Neural crest cell (in vitro differentiated cells): ENCODE results near the gene BGLAP. TPM values are rescaled to one million over a fixed set of nuclear protein-coding genes. Genes with fewer than 3 reads are reported as not detected.
A peak's percentile ranks its signal among the peaks of the same experiment; 100 is the strongest.

Experiments used
- DNase-seq: peaks from one replicate; pipeline ENCODE4 v3.0.0; 2021; ENCODE audit warnings: low read depth, mixed read lengths, low spot score
- H3K27ac Mint-ChIP-seq: one replicate; pipeline ENCODE4 v1.8.0; 2021; ENCODE audit warnings: mild to moderate bottlenecking, mixed read lengths; ENCODE audit not compliant: unreplicated experiment
- H3K27me3 Mint-ChIP-seq: 2 replicates; pipeline ENCODE4 v1.8.0; 2021; ENCODE audit warnings: low read depth, mild to moderate bottlenecking, mixed read lengths
- H3K36me3 Mint-ChIP-seq: 2 replicates; pipeline ENCODE4 v1.8.0; 2021; ENCODE audit warnings: low read depth, mild to moderate bottlenecking, mixed read lengths
- H3K4me1 Mint-ChIP-seq: 2 replicates; pipeline ENCODE4 v1.8.0; 2021; ENCODE audit warnings: mixed read lengths
- H3K4me3 Mint-ChIP-seq: one replicate; pipeline ENCODE4 v1.8.0; 2021; ENCODE audit warnings: mild to moderate bottlenecking, mixed read lengths
- H3K9me3 Mint-ChIP-seq: 2 replicates; pipeline ENCODE4 v1.8.0; 2021; ENCODE audit warnings: mixed read lengths
- total RNA-seq: library from RNA; stranded (reverse); gene quantifications from 2 replicates; pipeline ENCODE4 v1.2.1, GENCODE V29; 2021
- TF ChIP-seq, protein P1 (sequence below): fragments of 200-600 bp; sonication (generic); conservative IDR thresholded peaks from 2 replicates; pipeline ENCODE4 v1.5.0; 2021; ENCODE audit warnings: antibody characterized with exemption, mild to moderate bottlenecking

The BGLAP gene
- total RNA-seq, 1 donor from 2014 or later, result 3.0 TPM

DNA sequence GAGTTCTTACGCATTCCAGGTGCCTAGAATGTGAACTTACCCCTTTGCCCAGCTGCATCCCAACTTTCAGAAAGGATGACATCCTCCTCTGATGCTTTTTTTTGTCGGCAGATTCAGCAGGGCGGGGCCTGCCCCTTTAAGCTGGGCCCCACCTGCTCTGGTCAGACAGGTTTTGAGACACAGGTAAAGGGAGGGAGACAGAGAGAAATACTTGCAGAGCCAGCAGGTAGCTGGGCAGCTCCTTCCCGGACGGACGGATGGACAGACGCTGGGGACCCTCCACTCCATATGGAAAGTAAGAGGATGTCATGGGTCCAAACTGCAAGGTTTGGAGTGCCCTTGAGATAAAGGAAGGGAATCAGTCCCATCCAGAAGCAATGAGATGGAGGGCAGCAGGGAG is 42.1 kb downstream of the BGLAP start, which contains the start of gene TMEM79:
Gene TMEM79 (plus strand): TSS at position 214 of the 400 bp plus-strand sequence. CDS start 902 bp downstream, outside the sequence.
- TF ChIP-seq, protein P1, sequence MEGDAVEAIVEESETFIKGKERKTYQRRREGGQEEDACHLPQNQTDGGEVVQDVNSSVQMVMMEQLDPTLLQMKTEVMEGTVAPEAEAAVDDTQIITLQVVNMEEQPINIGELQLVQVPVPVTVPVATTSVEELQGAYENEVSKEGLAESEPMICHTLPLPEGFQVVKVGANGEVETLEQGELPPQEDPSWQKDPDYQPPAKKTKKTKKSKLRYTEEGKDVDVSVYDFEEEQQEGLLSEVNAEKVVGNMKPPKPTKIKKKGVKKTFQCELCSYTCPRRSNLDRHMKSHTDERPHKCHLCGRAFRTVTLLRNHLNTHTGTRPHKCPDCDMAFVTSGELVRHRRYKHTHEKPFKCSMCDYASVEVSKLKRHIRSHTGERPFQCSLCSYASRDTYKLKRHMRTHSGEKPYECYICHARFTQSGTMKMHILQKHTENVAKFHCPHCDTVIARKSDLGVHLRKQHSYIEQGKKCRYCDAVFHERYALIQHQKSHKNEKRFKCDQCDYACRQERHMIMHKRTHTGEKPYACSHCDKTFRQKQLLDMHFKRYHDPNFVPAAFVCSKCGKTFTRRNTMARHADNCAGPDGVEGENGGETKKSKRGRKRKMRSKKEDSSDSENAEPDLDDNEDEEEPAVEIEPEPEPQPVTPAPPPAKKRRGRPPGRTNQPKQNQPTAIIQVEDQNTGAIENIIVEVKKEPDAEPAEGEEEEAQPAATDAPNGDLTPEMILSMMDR, result no peak
- H3K27me3 Mint-ChIP-seq, result no peaks in the 10 kb centered on the region
- H3K4me1 Mint-ChIP-seq, result peaks cover 32% of the 10 kb centered on the region
- H3K27ac Mint-ChIP-seq, result peak within 1 kb of the TSS; percentile 85
- H3K9me3 Mint-ChIP-seq, result no peaks in the 10 kb centered on the region
- no peaks in the 10 kb centered on the region for H3K36me3 Mint-ChIP-seq
- H3K4me3 Mint-ChIP-seq, result peak within 1 kb of the TSS; percentile 96
- no peak for DNase-seq

DNA sequence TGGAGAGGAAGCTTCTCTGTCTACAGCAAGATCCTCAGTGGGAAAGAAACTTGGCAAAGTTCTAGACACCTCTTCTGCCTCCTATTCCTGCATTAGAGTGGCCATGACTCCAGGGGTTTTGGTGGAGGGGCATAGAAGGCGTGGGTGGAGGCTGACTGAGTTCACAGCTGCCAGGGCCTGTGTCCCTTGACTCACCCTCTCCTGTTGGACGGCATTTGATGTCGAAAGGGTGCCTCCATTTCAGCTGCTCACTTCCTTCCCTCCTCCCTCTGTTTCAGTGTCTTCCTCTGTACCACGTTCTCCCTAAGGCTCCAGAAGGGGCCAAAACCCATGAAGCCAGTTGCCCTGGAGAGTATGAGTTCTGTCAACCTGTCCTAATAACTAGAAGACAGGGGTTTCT is 42.8 kb downstream of the BGLAP start:
- TF ChIP-seq, protein P1, result no peak
- H3K9me3 Mint-ChIP-seq, result no peaks in the 10 kb centered on the region
- H3K4me3 Mint-ChIP-seq, result peak overlapping the region; percentile 83
- H3K27me3 Mint-ChIP-seq, result no peaks in the 10 kb centered on the region
- H3K27ac Mint-ChIP-seq, result no peak overlapping the region
- no peak for DNase-seq
- peaks cover 32% of the 10 kb centered on the region for H3K4me1 Mint-ChIP-seq
- no peaks in the 10 kb centered on the region for H3K36me3 Mint-ChIP-seq

DNA sequence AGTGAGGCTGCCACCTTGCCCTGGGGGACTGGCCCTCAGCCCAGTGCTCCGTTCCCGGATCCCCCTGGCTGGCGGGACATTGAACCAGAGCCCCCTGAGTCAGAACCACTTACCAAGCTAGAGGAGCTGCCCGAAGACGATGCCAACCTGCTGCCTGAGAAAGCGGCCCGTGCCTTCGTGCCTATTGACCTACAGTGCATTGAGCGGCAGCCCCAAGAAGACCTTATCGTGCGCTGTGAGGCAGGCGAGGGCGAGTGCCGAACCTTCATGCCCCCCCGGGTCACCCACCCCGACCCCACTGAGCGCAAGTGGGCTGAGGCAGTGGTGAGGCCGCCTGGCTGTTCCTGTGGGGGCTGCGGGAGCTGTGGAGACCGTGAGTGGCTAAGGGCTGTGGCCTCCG is 43.5 kb downstream of the BGLAP start:
- H3K4me3 Mint-ChIP-seq, result peak overlapping the region; percentile 83
- TF ChIP-seq, protein P1, result no peak
- H3K27ac Mint-ChIP-seq, result no peak overlapping the region
- no peaks in the 10 kb centered on the region for H3K9me3 Mint-ChIP-seq
- DNase-seq, result no peak
- H3K4me1 Mint-ChIP-seq, result peaks cover 27% of the 10 kb centered on the region
- H3K36me3 Mint-ChIP-seq, result no peaks in the 10 kb centered on the region
- no peaks in the 10 kb centered on the region for H3K27me3 Mint-ChIP-seq

DNA sequence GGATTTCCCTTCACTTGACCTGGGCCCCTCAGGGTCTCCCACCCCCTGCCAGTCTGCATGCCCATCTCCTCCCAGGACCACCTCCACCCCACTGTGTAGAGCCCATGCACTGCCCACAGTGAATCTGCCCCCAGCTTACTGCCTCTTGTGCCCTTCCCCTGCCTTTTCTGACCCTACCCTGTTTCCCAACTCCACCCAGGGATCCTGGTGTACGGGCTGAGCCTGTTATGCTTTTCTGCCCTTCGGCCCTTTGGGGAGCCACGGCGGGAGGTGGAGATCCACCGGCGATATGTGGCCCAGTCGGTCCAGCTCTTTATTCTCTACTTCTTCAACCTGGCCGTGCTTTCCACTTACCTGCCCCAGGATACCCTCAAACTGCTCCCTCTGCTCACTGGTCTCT is 44.1 kb downstream of the BGLAP start:
- H3K4me1 Mint-ChIP-seq, result peaks cover 24% of the 10 kb centered on the region
- H3K27me3 Mint-ChIP-seq, result no peaks in the 10 kb centered on the region
- H3K36me3 Mint-ChIP-seq, result no peaks in the 10 kb centered on the region
- no peaks in the 10 kb centered on the region for H3K9me3 Mint-ChIP-seq
- TF ChIP-seq, protein P1, result no peak
- H3K27ac Mint-ChIP-seq, result no peak overlapping the region
- peak overlapping the region; percentile 68 for H3K4me3 Mint-ChIP-seq
- DNase-seq, result no peak

DNA sequence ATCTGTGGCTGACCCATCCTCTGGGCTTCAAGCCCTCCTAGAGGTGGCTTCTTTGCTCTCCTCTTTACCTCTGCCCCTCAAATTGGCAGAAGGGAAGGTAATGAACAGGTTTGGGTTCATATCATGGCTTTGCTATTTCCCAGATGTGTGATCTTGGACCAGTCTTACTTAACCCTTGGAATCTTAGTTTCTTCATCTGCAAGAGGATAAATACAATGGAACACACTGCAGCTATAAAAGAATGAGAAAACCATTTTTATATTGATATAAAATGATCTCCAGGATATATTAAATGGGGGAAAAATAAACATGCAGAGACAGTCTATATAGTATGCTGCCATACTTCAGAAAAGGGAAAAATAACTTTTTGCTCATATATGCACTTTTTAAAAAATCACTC is 47.9 kb downstream of the BGLAP start:
- no peaks in the 10 kb centered on the region for H3K36me3 Mint-ChIP-seq

More for the DNA sequence above, 47.9 kb downstream of the BGLAP start:
- Mint-ChIP-seq H3K4me3 (peak overlapping the region; percentile 1), H3K27ac (no peak overlapping the region), H3K9me3 (no peaks in the 10 kb centered on the region), H3K4me1 (peaks cover 12% of the 10 kb centered on the region), H3K27me3 (no peaks in the 10 kb centered on the region)
- TF ChIP-seq, protein P1, result no peak
- no peak for DNase-seq
